Superior temporal gyrus (tissue), 1 donor: ENCODE measurements around the gene POLE2.
"Not testable (repeated sequence)": the region's sequence is repeated elsewhere in the genome, so short reads cannot be mapped to it uniquely, and the experiment has no call there.

ENCODE experiments used
- DNase-seq: peaks from one replicate; pipeline ENCODE4 v3.0.0-alpha.2; 2016; ENCODE audit errors: extremely low spot score

POLE2 gene

GRCh38 chr14:49619273-49619672 lies 68.7 kb downstream of the POLE2 start:
- not testable (repeated sequence) for DNase-seq

GRCh38 chr14:49617852-49618519 lies 70.0 kb downstream of the POLE2 start:
- no peak for DNase-seq

GRCh38 chr14:49615776-49616175 lies 72.2 kb downstream of the POLE2 start:
- DNase-seq, result no peak

- DNase-seq, result no peak
These were observed 73.8 kb downstream of the POLE2 start for GRCh38 chr14:49614196-49614595.

- no peak for DNase-seq
These were observed 75.3 kb downstream of the POLE2 start for GRCh38 chr14:49612671-49613070.

- DNase-seq, result no peak
These were observed 75.8 kb downstream of the POLE2 start for GRCh38 chr14:49612251-49612650.

- no peak for DNase-seq
These were observed 80.4 kb downstream of the POLE2 start for GRCh38 chr14:49607583-49607982.

GRCh38 chr14:49598485-49599300 lies 89.3 kb downstream of the POLE2 start, which contains the start of gene LRR1:
Gene LRR1 (plus strand): TSS chr14:49598940. CDS start chr14:49599021, 81 bp downstream.
- peak; percentile 78 for DNase-seq

- no peak for DNase-seq
These were observed 89.9 kb downstream of the POLE2 start for GRCh38 chr14:49598189-49598484.

- DNase-seq, result no peak
These were observed 93.5 kb downstream of the POLE2 start for GRCh38 chr14:49594347-49595091.
